GM12865 (cell line): ENCODE measurements around the gene AGAP3.
A peak's percentile ranks its signal among the peaks of the same experiment; 100 is the strongest.

Experiments
- DNase-seq: peaks from one replicate; pipeline ENCODE4 v3.0.0; 2010; ENCODE audit warnings: low read depth
- H3K4me3 ChIP-seq: 2 replicates; pipeline ENCODE4 v1.5.1; 2011; ENCODE audit warnings: mild to moderate bottlenecking, low read depth, low read length, control low read depth
- CTCF ChIP-seq: IDR thresholded peaks from 2 replicates; pipeline ENCODE4 v1.5.1; 2011; ENCODE audit warnings: low read length, control low read depth, low read depth, inconsistent platforms; ENCODE audit not compliant: insufficient read depth; ENCODE audit errors: missing control alignments

The AGAP3 gene

DNA sequence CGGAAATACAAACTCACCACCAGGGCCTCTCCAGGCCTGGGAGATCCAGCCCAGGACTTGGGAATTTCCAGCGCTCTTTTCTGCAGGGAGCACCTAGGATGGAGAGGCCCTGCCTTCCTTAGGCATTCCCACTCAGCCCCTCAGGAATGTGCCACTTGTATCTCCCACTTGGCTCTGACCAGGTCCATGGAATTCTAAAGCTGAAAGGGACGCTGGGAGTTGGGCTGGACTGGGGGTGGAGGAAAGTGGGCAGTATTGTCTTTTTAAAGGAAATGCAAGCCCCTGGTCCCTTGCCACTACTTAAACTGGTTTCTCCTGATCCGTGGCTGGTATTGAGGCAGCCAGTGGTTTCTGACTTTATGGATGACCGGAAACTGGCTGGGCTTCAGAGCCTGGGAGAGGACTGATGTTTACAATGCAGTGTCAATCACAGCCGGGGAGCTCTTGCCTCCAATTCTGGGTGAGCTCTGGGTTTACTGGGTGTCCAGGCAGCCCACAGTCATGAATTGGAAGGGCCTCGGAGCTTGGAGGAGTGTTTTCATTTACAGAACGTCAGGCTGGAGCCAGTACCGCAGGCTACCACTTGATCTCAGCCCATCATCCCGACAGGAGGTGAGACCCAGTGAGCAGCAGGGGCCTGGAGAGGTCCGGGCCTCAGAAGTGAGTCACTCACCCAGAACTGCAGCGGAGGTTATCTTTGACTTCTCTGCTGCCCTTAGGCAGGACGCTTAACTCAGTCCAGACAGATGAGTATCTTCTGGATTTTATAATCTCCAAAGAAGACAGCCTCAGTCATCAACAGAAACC is 27.3 kb downstream of the AGAP3 start:
- DNase-seq: no peak
- no peak for TF ChIP-seq CTCF
- H3K4me3 ChIP-seq: no peak overlapping the region

DNA sequence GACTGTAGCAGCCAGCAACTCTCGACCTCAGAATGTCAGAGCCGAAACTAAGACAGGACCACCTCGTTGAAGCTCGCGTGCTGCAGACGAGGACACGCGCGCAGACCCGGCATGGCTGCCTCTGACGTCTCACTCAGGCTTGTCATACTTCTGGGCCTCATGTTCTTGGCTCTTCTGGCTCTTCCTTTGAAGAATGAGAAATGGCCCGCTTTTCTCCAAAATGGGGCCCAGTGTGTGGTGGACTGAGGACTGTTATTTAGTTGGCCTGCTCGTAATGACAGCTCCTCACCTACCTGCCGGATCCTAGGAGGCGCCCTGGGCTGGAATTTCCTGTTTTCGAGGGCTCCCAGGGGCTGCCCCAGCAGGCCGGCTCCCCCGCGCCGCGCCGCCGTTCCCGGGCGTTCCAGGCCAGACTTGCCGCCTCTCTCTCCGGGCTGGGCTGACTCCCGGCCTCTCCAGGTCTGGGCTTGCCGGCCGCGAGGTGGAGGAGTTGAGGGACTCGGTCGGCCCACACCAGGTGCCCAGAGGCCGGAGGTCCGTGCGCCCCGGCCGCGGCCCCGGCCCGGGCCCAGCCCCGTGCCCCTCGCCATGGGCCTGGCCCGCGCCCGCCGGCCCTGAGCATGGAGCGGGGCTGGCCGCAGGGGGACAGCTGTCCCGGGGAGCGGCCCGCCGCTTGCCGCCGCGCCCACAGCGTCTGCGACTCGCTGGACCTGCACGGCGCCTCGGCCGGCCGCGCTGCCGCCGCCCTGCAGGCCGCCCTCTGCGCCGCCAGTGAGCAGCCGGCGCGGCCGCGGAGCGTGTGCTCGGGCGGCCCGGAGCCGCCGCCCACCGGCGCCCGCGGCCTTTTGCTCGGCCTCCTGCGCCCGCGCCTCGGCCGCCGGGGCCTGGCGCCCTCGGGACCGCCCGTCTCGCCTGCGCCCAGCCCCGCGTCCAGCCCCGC is 28.1 kb downstream of the AGAP3 start:
- TF ChIP-seq CTCF: no peak
- DNase-seq: no peak
- H3K4me3 ChIP-seq: no peak overlapping the region

DNA sequence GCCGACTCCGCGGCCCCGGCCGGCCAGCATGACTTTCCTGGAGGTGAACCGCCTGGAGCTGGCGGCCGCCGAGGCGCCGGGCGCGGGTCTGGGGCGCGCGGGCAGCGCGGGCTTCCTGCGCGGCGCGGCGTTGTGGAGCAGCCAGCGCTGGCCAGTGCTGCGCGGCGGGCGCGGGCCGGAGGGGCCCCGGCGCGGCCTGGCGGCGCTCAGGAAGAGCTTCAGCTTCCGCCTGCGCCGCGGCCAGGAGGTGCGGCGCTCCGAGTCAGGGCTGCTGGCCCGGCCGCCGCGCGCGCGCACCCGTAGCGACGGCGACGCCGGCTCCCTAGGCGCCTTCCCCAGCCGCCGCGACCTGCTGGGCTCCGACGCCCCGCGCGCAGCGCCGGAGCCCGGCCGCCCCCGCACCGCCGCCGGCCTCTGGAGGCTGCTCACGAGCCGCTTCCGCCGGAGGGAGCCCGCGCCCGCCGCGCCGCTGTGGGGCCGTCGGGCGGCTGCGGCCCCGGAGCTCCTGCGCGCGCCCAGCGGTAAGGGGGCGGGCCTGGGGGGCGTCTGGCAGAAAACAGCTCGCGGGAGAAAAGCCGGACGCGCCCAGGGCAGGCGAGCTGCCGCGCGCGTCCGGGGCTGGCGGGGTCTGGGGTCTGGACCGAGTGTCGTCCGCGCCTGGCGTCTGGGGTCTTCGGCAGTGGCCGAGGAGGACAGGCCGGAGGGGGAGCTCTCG is 29.0 kb downstream of the AGAP3 start:
- TF ChIP-seq CTCF: no peak
- peak; percentile 41 for DNase-seq
- no peak overlapping the region for H3K4me3 ChIP-seq

DNA sequence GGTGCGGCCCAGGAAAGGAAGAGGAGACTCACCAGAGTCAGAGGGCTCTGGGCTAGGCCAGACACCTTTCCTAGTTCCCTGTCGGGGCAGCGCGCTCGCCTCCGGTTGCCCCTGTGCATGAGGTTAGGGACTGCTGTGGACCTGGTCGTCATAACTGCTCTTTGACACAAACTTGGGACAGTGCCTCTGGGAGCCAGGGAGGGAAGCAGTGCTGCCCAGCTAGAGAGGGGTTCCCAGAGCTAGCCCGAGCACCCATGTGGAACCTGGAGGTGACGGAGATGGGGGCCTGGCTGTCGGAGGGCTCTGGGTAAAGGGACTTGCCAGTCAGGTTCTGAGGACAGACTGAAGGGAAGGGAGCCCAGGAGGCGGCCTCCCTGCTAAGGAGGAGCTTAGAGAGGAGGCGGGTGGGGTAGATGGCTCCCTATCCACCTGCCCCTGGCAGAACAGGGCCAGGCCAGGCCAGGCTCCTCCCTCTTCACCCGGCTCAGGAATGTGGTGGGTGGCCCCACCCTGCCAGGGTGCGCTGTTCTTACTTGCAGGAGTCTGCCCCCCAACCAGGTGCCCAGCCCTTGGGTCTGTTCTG is 29.7 kb downstream of the AGAP3 start:
- DNase-seq: no peak
- TF ChIP-seq CTCF: no peak
- H3K4me3 ChIP-seq: no peak overlapping the region

GRCh38 chr7:151116603-151117440 is 30.5 kb downstream of the AGAP3 start:
- DNase-seq: no peak
- H3K4me3 ChIP-seq: no peak overlapping the region
- TF ChIP-seq CTCF: no peak

- peak; percentile 16 for DNase-seq
- no peak for TF ChIP-seq CTCF
- H3K4me3 ChIP-seq: no peak overlapping the region
These were observed 31.3 kb downstream of the AGAP3 start for GRCh38 chr7:151117565-151117964.
